ENCODE data around the gene WDR44. TPM values are rescaled to one million over a fixed set of nuclear protein-coding genes. Genes with fewer than 3 reads are reported as not detected.

WDR44 gene
- total RNA-seq, 1 experiment from 2014 or later: 18.4 TPM

GRCh38 chrX:118495958-118496762 is 150.3 kb downstream of the WDR44 start (continued):
- no peak for TF ChIP-seq TEAD4 (CRISPR knock-in tag; IDR thresholded peaks at IDR 0.05)
- no peak for TF ChIP-seq ZNF416 (CRISPR knock-in tag; IDR thresholded peaks at IDR 0.05)
- TF ChIP-seq ATF2 (CRISPR knock-in tag; IDR thresholded peaks at IDR 0.05; ENCODE audit: borderline replicate concordance, low read depth): no peak
- no peak for TF ChIP-seq FOXJ3 (CRISPR knock-in tag; IDR thresholded peaks at IDR 0.05; ENCODE audit: borderline replicate concordance)
- TF ChIP-seq AFF4 (CRISPR knock-in tag; IDR thresholded peaks at IDR 0.05; ENCODE audit: borderline replicate concordance): no peak
- no peak for TF ChIP-seq ATF3 (CRISPR knock-in tag; conservative IDR thresholded peaks at IDR 0.05)
- no peak for TF ChIP-seq ZNF532 (CRISPR knock-in tag; IDR thresholded peaks at IDR 0.05; ENCODE audit: borderline replicate concordance)
- no peak for TF ChIP-seq USF2 (CRISPR knock-in tag; IDR thresholded peaks at IDR 0.05)

GRCh38 chrX:118496763-118497079 is 150.8 kb downstream of the WDR44 start:
- ChIA-PET CTCF (interaction anchor here (1.4 kb wide), 1 partner anchor 105 kb away, joined by 6 read pairs; no protein-coding TSS in a partner anchor), POLR2A (interaction anchor here (1.3 kb wide), 1 partner anchor 150 kb away, joined by 3 read pairs; no protein-coding TSS in a partner anchor)
- Mint-ChIP-seq H3K4me3 (peak overlapping the region; percentile 84), H3K9me3 (no peaks in the 10 kb centered on the region), H3K4me1 (peaks cover 30% of the 10 kb centered on the region), H3K27me3 (ENCODE audit: low read depth) (peaks cover 20% of the 10 kb centered on the region), H3K36me3 (no peaks in the 10 kb centered on the region), H3K27ac (no peak overlapping the region)
- ATAC-seq (no peak), DNase-seq (ENCODE audit: low spot score) (no peak)
- TF ChIP-seq RORB (CRISPR knock-in tag; IDR thresholded peaks at IDR 0.05) (no peak), ZNF396 (CRISPR knock-in tag; IDR thresholded peaks at IDR 0.05; ENCODE audit: borderline replicate concordance) (no peak), ZBTB21 (CRISPR knock-in tag; IDR thresholded peaks at IDR 0.05; ENCODE audit: borderline replicate concordance) (no peak), NR1H2 (CRISPR knock-in tag; IDR thresholded peaks at IDR 0.05) (no peak), TEAD4 (CRISPR knock-in tag; IDR thresholded peaks at IDR 0.05) (no peak), ZBTB43 (CRISPR knock-in tag; IDR thresholded peaks at IDR 0.05) (no peak), CREB1 (CRISPR knock-in tag; IDR thresholded peaks at IDR 0.05) (no peak), NR3C1 (CRISPR knock-in tag; conservative IDR thresholded peaks at IDR 0.05; ENCODE audit: low read depth) (no peak)
